H1 (cell line): ENCODE measurements around the gene GAPDH. TPM values are rescaled to one million over a fixed set of nuclear protein-coding genes. Genes with fewer than 3 reads are reported as not detected.

Experiments used
- ASH2L ChIP-seq: fragments of 200-600, 300-600 bp; sonication (generic); IDR thresholded peaks from one replicate; pipeline ENCODE4 v1.7.1; 2017; ENCODE audit warnings: low read length
- BCL11A ChIP-seq, 2 experiments: IDR thresholded peaks; one replicate each; pipeline ENCODE4 v1.6.1; 2011; ENCODE audit warnings: low read depth in 2 of 2, low read length in 2 of 2, mild to moderate bottlenecking in 2 of 2
- CEBPB ChIP-seq: IDR thresholded peaks from 2 replicates; pipeline ENCODE4 v1.6.1; 2012; ENCODE audit warnings: low read depth, low read length
- CHD7 ChIP-seq: fragments of 300-600 bp; sonication (generic); IDR thresholded peaks from 2 replicates; pipeline ENCODE4 v1.7.1; 2012; ENCODE audit warnings: low read length, moderate library complexity, mild to moderate bottlenecking, inconsistent platforms; ENCODE audit not compliant: insufficient replicate concordance
- CREB1 ChIP-seq: IDR thresholded peaks from 2 replicates; pipeline ENCODE4 v1.6.1; 2012; ENCODE audit warnings: inconsistent platforms
- EZH2 ChIP-seq: fragments of 200-600 bp; sonication (generic); IDR thresholded peaks from 2 replicates; pipeline ENCODE4 v1.7.1; 2012; ENCODE audit warnings: low read depth, mild to moderate bottlenecking, moderate library complexity, low read length, inconsistent platforms; ENCODE audit not compliant: severe bottlenecking
- HDAC6 ChIP-seq: IDR thresholded peaks from one replicate; pipeline ENCODE4 v1.7.1; 2012; ENCODE audit warnings: low read depth, mild to moderate bottlenecking, inconsistent platforms, low read length, moderate library complexity
- JUN ChIP-seq: IDR thresholded peaks from 2 replicates; pipeline ENCODE4 v1.6.1; 2011; ENCODE audit warnings: low read depth, mild to moderate bottlenecking, improper control_type of control experiment, low read length
- RXRA ChIP-seq: IDR thresholded peaks from 2 replicates; pipeline ENCODE4 v1.6.1; 2011; ENCODE audit warnings: low read depth, mild to moderate bottlenecking, low read length, moderate library complexity; ENCODE audit not compliant: insufficient read depth
- SUZ12 ChIP-seq: fragments of 200-600 bp; sonication (generic); IDR thresholded peaks from 2 replicates; pipeline ENCODE4 v1.6.1; 2012; ENCODE audit warnings: mild to moderate bottlenecking, inconsistent platforms, low read length, moderate library complexity, mixed read lengths
- TBP ChIP-seq: IDR thresholded peaks from 2 replicates; pipeline ENCODE4 v1.6.1; 2011; ENCODE audit warnings: low read depth, low read length, improper control_type of control experiment
- polyA plus RNA-seq, 7 experiments: library from polyadenylated mRNA; depleted of rRNA in 3 of 7; stranded (reverse) in 5 of 7; unstranded in 2 of 7; fragments of >200 nt in 5 of 7; fragments of 200-250 nt in 2 of 7; gene quantifications; 1 replicate in 5 of 7; 2 replicates in 1 of 7; 4 replicates in 1 of 7; pipeline versions ENCODE4 v1.2.1 to v1.2.3, GENCODE V29; 2011 to 2013; ENCODE audit warnings: missing spikeins in 2 of 7, mixed read lengths in 2 of 7
- total RNA-seq: library from RNA; stranded (reverse); fragmentation: NEBNext Ultra II Directional; extraction: Animal tissue kit (Norgen Biotek cat#: 25700); gene quantifications from 2 replicates; pipeline ENCODE4 v1.2.1, GENCODE V29; 2021

Gene GAPDH
- total and polyA plus RNA-seq, 2 of the 8 experiments (the other 6 are each of a cell fraction or from before 2014, with no cell fraction given) = 5,175 to 15,878 TPM

DNA sequence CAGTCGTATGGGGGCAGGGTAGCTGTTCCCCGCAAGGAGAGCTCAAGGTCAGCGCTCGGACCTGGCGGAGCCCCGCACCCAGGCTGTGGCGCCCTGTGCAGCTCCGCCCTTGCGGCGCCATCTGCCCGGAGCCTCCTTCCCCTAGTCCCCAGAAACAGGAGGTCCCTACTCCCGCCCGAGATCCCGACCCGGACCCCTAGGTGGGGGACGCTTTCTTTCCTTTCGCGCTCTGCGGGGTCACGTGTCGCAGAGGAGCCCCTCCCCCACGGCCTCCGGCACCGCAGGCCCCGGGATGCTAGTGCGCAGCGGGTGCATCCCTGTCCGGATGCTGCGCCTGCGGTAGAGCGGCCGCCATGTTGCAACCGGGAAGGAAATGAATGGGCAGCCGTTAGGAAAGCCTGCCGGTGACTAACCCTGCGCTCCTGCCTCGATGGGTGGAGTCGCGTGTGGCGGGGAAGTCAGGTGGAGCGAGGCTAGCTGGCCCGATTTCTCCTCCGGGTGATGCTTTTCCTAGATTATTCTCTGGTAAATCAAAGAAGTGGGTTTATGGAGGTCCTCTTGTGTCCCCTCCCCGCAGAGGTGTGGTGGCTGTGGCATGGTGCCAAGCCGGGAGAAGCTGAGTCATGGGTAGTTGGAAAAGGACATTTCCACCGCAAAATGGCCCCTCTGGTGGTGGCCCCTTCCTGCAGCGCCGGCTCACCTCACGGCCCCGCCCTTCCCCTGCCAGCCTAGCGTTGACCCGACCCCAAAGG, 804 bp downstream of the GAPDH start (continued):
- TF ChIP-seq CHD7 (no peak), EZH2 (no peak), BCL11A (IDR thresholded peaks at IDR 0.05; ENCODE audit: low read depth in 2 of 2, low read length in 2 of 2) (no peak), ASH2L (no peak), HDAC6 (no peak), TBP (peak; percentile 39; the same call in 1 of the 2 replicates), CEBPB (no peak), JUN (no peak), CREB1 (no peak; the same call in none of the 2 replicates), SUZ12 (no peak), RXRA (no peak)
